H9 (cell line): Measurements from ENCODE around the gene ZBTB38. TPM values are rescaled to one million over a fixed set of nuclear protein-coding genes. Genes with fewer than 3 reads are reported as not detected.

Source experiments
- DNase-seq: peaks from one replicate; pipeline ENCODE4 v3.0.0-alpha.2; 2017
- H2AFZ ChIP-seq: one replicate; pipeline ENCODE4 v1.6.1; 2013; ENCODE audit warnings: mild to moderate bottlenecking, low read length, control low read depth, moderate library complexity
- H2AK5ac ChIP-seq: 2 replicates; pipeline ENCODE4 v1.6.1; 2013; ENCODE audit warnings: low read length, control low read depth, mixed read lengths; ENCODE audit not compliant: insufficient read length
- H2BK120ac ChIP-seq: one replicate; pipeline ENCODE4 v1.6.1; 2013; ENCODE audit warnings: low read depth, mild to moderate bottlenecking, low read length, control low read depth, inconsistent platforms; ENCODE audit not compliant: poor library complexity, severe bottlenecking
- H2BK12ac ChIP-seq: 2 replicates; pipeline ENCODE4 v1.6.1; 2013; ENCODE audit warnings: low read length, control low read depth, mixed read lengths, low read depth; ENCODE audit not compliant: insufficient read length
- H2BK15ac ChIP-seq: 2 replicates; pipeline ENCODE4 v1.6.1; 2013; ENCODE audit warnings: low read depth, low read length, control low read depth
- H2BK20ac ChIP-seq: one replicate; pipeline ENCODE4 v1.6.1; 2013; ENCODE audit warnings: low read depth, mild to moderate bottlenecking, low read length, control low read depth, inconsistent platforms; ENCODE audit not compliant: poor library complexity, severe bottlenecking
- H2BK5ac ChIP-seq: 2 replicates; pipeline ENCODE4 v1.6.1; 2013; ENCODE audit warnings: low read length, control low read depth, mixed read lengths; ENCODE audit not compliant: insufficient read length
- H3K14ac ChIP-seq: 2 replicates; pipeline ENCODE4 v1.6.1; 2013; ENCODE audit warnings: low read length, control low read depth; ENCODE audit not compliant: insufficient read depth
- H3K18ac ChIP-seq: 2 replicates; pipeline ENCODE4 v1.6.1; 2013; ENCODE audit warnings: low read depth, mild to moderate bottlenecking, mixed read lengths, low read length, control low read depth; ENCODE audit not compliant: insufficient read length
- H3K23ac ChIP-seq: 2 replicates; pipeline ENCODE4 v1.6.1; 2013; ENCODE audit warnings: low read length, control low read depth, mixed read lengths, low read depth; ENCODE audit not compliant: insufficient read length
- H3K23me2 ChIP-seq: 2 replicates; pipeline ENCODE4 v1.6.1; 2013; ENCODE audit warnings: low read depth, mild to moderate bottlenecking, mixed read lengths, low read length, control low read depth; ENCODE audit not compliant: insufficient read length, poor library complexity, severe bottlenecking
- H3K27ac ChIP-seq: 2 replicates; pipeline ENCODE4 v1.5.1; 2013; ENCODE audit warnings: low read length, control low read depth, mixed read lengths, low read depth; ENCODE audit not compliant: insufficient read length
- H3K27me3 ChIP-seq: 2 replicates; pipeline ENCODE4 v1.6.1; 2013; ENCODE audit warnings: low read length, control low read depth, inconsistent platforms; ENCODE audit not compliant: insufficient read depth
- H3K4ac ChIP-seq: 2 replicates; pipeline ENCODE4 v1.6.1; 2013; ENCODE audit warnings: low read depth, mild to moderate bottlenecking, control low read depth, inconsistent platforms, low read length, moderate library complexity
- H3K4me1 ChIP-seq: 2 replicates; pipeline ENCODE4 v1.6.1; 2013; ENCODE audit warnings: low read length, control low read depth, inconsistent platforms; ENCODE audit not compliant: insufficient read depth
- H3K4me2 ChIP-seq: 2 replicates; pipeline ENCODE4 v1.6.1; 2013; ENCODE audit warnings: low read length, control low read depth, mixed read lengths; ENCODE audit not compliant: insufficient read length, insufficient read depth
- H3K56ac ChIP-seq: 2 replicates; pipeline ENCODE4 v1.6.1; 2013; ENCODE audit warnings: low read depth, mild to moderate bottlenecking, mixed read lengths, low read length, control low read depth; ENCODE audit not compliant: insufficient read length
- H3K79me1 ChIP-seq: 2 replicates; pipeline ENCODE4 v1.6.1; 2013; ENCODE audit warnings: low read depth, mild to moderate bottlenecking, moderate library complexity, low read length, control low read depth, inconsistent platforms; ENCODE audit not compliant: insufficient read depth, poor library complexity, severe bottlenecking
- H3K79me2 ChIP-seq: 2 replicates; pipeline ENCODE4 v1.6.1; 2013; ENCODE audit warnings: low read length, control low read depth, inconsistent platforms; ENCODE audit not compliant: insufficient read depth
- H3K9ac ChIP-seq: 2 replicates; pipeline ENCODE4 v1.6.1; 2013; ENCODE audit warnings: low read length, control low read depth, mixed read lengths; ENCODE audit not compliant: insufficient read length; ENCODE audit errors: extremely low read depth
- H3K9me3 ChIP-seq: one replicate; pipeline ENCODE4 v1.6.1; 2013; ENCODE audit warnings: low read depth, low read length, inconsistent platforms; ENCODE audit not compliant: control insufficient read depth
- H3T11ph ChIP-seq: one replicate; pipeline ENCODE4 v1.6.1; 2013; ENCODE audit warnings: mild to moderate bottlenecking, low read length, control low read depth, inconsistent platforms
- H4K20me1 ChIP-seq: one replicate; pipeline ENCODE4 v1.6.1; 2013; ENCODE audit not compliant: control insufficient read depth, insufficient read length, insufficient read depth
- H4K5ac ChIP-seq: 2 replicates; pipeline ENCODE4 v1.6.1; 2013; ENCODE audit warnings: low read depth, mild to moderate bottlenecking, mixed read lengths, low read length, control low read depth; ENCODE audit not compliant: insufficient read length
- H4K8ac ChIP-seq: replicated peaks from 2 replicates; pipeline ENCODE4 v1.6.1; 2013; ENCODE audit warnings: low read length, control low read depth, mixed read lengths, low read depth; ENCODE audit not compliant: insufficient read length
- H4K91ac ChIP-seq: 2 replicates; pipeline ENCODE4 v1.6.1; 2013; ENCODE audit warnings: low read depth, mild to moderate bottlenecking, moderate library complexity, mixed read lengths, low read length, control low read depth; ENCODE audit not compliant: insufficient read length
- H3K27ac Mint-ChIP-seq, 3 experiments: 2 replicates in 2 of 3; 3 replicates in 1 of 3; pipeline ENCODE4 v1.8.0; 2020 to 2021; ENCODE audit warnings: mixed read lengths in 3 of 3, mild to moderate bottlenecking in 1 of 3, moderate library complexity in 1 of 3
- H3K27me3 Mint-ChIP-seq: 2 replicates; pipeline ENCODE4 v1.8.0; 2021; ENCODE audit warnings: low read depth, mild to moderate bottlenecking, moderate library complexity, mixed read lengths
- H3K36me3 Mint-ChIP-seq, 3 experiments: 2 replicates in 2 of 3; 3 replicates in 1 of 3; pipeline ENCODE4 v1.8.0; 2020 to 2021; ENCODE audit warnings: low read depth in 3 of 3, mixed read lengths in 3 of 3; ENCODE audit not compliant: insufficient read depth in 1 of 3
- H3K4me1 Mint-ChIP-seq, 2 experiments: 2 replicates each; pipeline ENCODE4 v1.8.0; 2020; ENCODE audit warnings: mixed read lengths in 2 of 2
- H3K4me3 Mint-ChIP-seq, 2 experiments: 2 replicates in 1 of 2; 3 replicates in 1 of 2; pipeline ENCODE4 v1.8.0; 2020 to 2021; ENCODE audit warnings: mild to moderate bottlenecking in 2 of 2, mixed read lengths in 2 of 2, moderate library complexity in 1 of 2
- H3K9me3 Mint-ChIP-seq, 2 experiments: 2 replicates in 1 of 2; 3 replicates in 1 of 2; pipeline ENCODE4 v1.8.0; 2020; ENCODE audit warnings: mild to moderate bottlenecking in 2 of 2, mixed read lengths in 2 of 2, moderate library complexity in 1 of 2
- WGBS: extraction: QIAGEN DNeasy Blood & Tissue Kit; methylation state at CpG from one replicate; pipeline ENCODE4 v1.1.7; 2013; ENCODE audit warnings: missing lambda C conversion rate, low lambda C conversion rate, mixed read lengths; ENCODE audit not compliant: insufficient read length; ENCODE audit errors: extremely low coverage; 5-methylcytosine and 5-hydroxymethylcytosine counted together
- total RNA-seq: library from RNA; stranded (reverse); gene quantifications from 2 replicates; pipeline ENCODE4 v1.2.1, GENCODE V29; 2021
- TF ChIP-seq, protein P1 (sequence below): fragments of 200-600 bp; sonication (generic); conservative IDR thresholded peaks from 3 replicates; pipeline ENCODE4 v1.8.0; 2021; ENCODE audit warnings: antibody characterized with exemption, mild to moderate bottlenecking

The ZBTB38 gene
- total RNA-seq, 1 experiment from 2014 or later: 14.6 TPM

DNA sequence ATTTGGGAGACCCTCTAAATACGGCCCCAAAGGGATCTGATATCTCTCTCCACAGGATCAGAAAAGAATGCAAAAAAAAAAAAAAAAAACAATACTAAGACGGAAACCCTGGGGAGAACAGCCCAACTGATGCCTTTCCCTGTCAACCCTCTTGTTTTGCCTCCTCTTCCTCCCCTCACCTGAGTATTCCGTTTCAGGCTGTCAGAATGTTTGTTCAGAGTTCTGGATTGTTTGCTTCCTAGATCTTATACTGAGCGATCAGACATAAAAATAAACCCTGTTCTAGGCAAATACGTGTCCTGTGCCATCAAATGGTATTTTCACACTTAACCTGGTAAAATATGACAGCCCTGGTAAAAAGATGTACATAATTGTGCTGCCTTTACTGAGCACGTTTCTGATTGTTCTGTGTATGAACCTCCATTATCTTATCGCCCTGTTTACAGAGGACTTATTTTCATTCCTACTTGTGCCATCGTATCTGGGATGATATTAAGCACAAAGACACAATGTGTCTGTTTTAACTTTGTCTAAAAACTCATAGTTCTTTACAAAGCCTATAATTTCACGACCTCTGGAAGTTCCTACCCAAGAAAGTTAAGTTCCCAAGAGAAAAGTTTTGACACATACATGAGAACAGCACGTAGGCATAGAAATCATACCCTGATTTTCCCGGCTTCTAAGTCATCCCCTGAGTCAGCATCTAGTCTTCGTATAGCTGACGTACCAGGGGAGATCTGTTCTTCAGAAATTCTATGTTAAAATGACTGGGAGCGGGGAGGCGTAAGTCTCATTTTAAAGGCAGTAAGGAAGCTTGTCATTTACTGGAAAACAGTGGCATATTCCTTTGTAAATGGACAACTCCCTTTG is 856 bp downstream of the ZBTB38 start:
- H2BK12ac ChIP-seq: no peak overlapping the region
- no peaks in the 10 kb centered on the region; a peak in 1 of 5 replicates for H3K9me3 Mint-ChIP-seq
- H3K36me3 Mint-ChIP-seq: peaks cover 0 to under 1% (median 0%) of the 10 kb centered on the region in 3 experiments; a peak in 1 of 7 replicates
- no peak overlapping the region for H3K4me2 ChIP-seq
- no peaks in the 10 kb centered on the region for H4K20me1 ChIP-seq
- H3K79me1 ChIP-seq: no peaks in the 10 kb centered on the region
- H3K9ac ChIP-seq: no peak overlapping the region
- no peak overlapping the region for H3K56ac ChIP-seq
- no CpG with 5 or more reads among the region's 15 CpGs for WGBS
- H2BK15ac ChIP-seq: no peak overlapping the region
- peak overlapping the region in 2 of 3 experiments; percentile 4 to 94; a peak in 3 of 7 replicates for H3K27ac Mint-ChIP-seq
- H3K4me1 Mint-ChIP-seq: peaks cover 43 to 51% of the 10 kb centered on the region in 2 experiments
- no peaks in the 10 kb centered on the region for H3K9me3 ChIP-seq
- no peak overlapping the region for H3K23ac ChIP-seq
- no peaks in the 10 kb centered on the region for H3K79me2 ChIP-seq
- no peak overlapping the region for H3T11ph ChIP-seq
- H3K23me2 ChIP-seq: no peaks in the 10 kb centered on the region
- H3K4me3 Mint-ChIP-seq: peak overlapping the region in 1 of 2 experiments; percentile 2; a peak in 1 of 5 replicates
- H4K8ac ChIP-seq: no peak overlapping the region
- no peak overlapping the region for H2BK5ac ChIP-seq
- peak overlapping the region; percentile 19 for H3K27ac ChIP-seq
- TF ChIP-seq, protein P1, sequence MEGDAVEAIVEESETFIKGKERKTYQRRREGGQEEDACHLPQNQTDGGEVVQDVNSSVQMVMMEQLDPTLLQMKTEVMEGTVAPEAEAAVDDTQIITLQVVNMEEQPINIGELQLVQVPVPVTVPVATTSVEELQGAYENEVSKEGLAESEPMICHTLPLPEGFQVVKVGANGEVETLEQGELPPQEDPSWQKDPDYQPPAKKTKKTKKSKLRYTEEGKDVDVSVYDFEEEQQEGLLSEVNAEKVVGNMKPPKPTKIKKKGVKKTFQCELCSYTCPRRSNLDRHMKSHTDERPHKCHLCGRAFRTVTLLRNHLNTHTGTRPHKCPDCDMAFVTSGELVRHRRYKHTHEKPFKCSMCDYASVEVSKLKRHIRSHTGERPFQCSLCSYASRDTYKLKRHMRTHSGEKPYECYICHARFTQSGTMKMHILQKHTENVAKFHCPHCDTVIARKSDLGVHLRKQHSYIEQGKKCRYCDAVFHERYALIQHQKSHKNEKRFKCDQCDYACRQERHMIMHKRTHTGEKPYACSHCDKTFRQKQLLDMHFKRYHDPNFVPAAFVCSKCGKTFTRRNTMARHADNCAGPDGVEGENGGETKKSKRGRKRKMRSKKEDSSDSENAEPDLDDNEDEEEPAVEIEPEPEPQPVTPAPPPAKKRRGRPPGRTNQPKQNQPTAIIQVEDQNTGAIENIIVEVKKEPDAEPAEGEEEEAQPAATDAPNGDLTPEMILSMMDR: no peak
- H3K27me3 ChIP-seq: no peaks in the 10 kb centered on the region
- no peak overlapping the region for H2BK120ac ChIP-seq
- no peak overlapping the region for H2AK5ac ChIP-seq
- no peak overlapping the region for H3K4ac ChIP-seq
- no peak overlapping the region for H2AFZ ChIP-seq
- H3K18ac ChIP-seq: peak overlapping the region; percentile 85
- no peaks in the 10 kb centered on the region; the same call in none of the 2 replicates for H3K27me3 Mint-ChIP-seq
- no peak overlapping the region for H3K14ac ChIP-seq
- H2BK20ac ChIP-seq: no peak overlapping the region
- no peak overlapping the region for H4K5ac ChIP-seq
- no peak for DNase-seq
- peaks cover 14% of the 10 kb centered on the region; the same call in 1 of the 2 replicates for H3K4me1 ChIP-seq
- H4K91ac ChIP-seq: no peak overlapping the region
